Activated CD8-positive, alpha-beta memory T cell treated with anti-CD3 and anti-CD28 coated beads for 4 hours (primary cell): ENCODE measurements around the gene TECTA.
"Not testable (repeated sequence)": the region's sequence is repeated elsewhere in the genome, so short reads cannot be mapped to it uniquely, and the experiment has no call there.

Experiments used
- DNase-seq, 2 donors: peaks; one replicate each; pipeline ENCODE4 v3.0.0-alpha.2; 2020; ENCODE audit warnings: low read depth in 2 of 2

The TECTA gene

GRCh38 chr11:121090145-121090721 is 10.8 kb upstream of the TECTA start:
- no peak for DNase-seq

GRCh38 chr11:121091492-121092152 is 9.4 kb upstream of the TECTA start:
- DNase-seq: no peak

DNA sequence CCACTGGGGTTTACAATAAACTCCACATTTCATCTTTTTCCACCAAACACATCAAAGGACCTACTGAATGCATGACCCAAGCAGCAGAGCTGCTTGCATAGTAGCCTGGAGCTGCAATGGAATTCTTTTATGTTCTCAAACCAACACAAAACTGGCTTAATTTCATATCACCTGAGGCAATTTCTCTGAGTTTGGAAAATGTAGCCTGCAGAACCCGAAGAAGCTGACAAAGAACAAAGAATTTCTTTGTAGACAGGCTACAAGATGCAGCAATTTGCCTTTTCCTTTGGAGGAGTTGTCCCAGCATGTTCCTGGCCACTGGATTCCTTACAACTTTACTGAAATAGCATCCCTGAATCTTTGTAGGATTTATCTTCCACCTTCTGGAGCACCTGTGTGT is 5.5 kb upstream of the TECTA start:
- no peak for DNase-seq

DNA sequence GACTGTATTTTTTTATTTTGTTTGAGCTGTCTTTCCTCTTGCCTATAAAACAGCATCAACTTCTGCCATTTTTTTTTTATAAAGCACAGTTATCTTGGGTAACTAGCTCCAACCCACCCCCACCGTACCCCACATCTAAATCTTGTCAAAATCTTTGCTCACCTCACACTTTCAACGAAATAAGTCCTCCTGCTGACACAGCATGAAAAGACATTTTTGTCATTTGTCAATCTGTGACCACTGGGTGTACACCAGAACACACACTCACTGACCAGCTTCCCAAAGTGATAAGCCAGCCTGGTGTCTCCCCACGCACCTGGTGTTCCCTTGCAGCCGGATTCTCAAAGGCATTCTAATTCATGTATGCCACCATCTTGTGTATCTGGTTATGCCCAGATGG is 1.7 kb upstream of the TECTA start:
- no peak for DNase-seq

GRCh38 chr11:121099885-121100284 is 1.2 kb upstream of the TECTA start:
- no peak for DNase-seq

DNA sequence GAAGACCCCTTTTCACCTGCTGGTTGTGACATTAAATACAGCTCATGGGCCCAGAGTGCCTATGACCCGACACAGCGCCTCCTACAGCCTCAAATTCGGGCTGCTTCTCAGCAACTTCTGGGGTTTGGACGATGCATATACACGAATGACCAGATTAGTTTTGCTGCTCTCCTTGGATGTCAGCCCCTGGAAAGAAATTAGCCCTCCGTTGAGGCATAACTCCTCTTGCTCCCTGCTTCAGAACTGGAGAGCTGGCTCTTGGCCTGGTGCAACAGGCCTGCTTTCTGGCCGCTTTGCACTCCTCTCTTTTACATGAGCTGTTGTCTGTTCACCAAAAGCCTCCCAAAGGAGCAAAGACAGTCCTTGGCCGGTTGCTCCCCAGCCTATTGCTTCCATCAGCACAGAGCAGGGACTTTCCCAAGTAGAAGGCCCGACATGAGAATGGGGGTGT is 3.3 kb downstream of the TECTA start:
- DNase-seq: no peak

- DNase-seq: no peak
Measured at GRCh38 chr11:121105063-121105480, 4.0 kb downstream of the TECTA start.

DNA sequence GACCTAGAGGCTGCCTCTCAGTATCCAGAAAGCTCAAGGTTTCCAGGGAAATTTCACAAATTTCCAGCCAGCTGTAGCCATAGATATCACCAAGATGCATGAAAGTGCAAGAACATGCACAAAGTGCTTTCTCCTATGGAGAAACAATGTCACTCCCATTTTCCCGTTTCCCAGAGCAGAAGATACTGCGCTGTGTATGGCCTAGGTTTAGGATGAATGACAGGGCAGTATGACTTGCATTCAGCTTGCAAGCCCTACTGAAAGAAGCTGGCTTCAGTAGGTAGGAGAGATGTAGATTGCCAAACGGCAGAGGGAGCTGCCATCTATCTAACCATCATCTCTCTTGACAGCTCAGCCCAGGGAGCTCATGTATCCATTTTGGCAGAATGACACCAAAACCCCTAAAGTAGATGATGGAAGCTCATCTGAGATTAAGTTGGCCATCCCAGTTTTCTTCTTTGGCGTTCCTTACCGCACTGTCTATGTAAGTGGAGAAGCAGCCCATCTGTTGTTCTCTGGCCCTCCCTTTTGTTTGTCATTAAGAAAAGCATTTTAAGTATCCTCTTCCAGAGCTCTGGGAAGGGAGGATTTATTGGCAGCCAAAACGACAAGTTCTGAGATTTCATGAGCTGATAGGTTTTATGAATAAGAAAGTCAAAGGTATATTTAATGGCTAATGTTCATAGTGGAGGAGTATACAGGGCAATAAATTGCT is 4.6 kb downstream of the TECTA start:
- DNase-seq: no peak

GRCh38 chr11:121106812-121107211 is 5.8 kb downstream of the TECTA start:
- DNase-seq: no peak

DNA sequence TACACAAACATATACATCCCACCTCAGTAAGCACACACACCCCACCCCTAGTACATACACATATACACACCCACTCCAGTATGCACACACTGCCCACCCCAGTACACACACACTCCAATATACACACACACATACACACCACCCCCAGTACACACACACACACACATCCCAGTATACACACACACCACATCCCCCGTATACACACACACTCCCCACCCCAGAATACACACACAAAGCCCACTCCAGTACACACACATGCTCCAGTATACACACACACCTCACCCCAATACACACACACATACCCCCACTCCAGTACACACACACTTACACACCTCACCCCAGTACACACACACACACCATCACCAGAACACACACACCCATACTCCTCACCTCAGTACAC is 7.4 kb downstream of the TECTA start:
- no peak for DNase-seq

DNA sequence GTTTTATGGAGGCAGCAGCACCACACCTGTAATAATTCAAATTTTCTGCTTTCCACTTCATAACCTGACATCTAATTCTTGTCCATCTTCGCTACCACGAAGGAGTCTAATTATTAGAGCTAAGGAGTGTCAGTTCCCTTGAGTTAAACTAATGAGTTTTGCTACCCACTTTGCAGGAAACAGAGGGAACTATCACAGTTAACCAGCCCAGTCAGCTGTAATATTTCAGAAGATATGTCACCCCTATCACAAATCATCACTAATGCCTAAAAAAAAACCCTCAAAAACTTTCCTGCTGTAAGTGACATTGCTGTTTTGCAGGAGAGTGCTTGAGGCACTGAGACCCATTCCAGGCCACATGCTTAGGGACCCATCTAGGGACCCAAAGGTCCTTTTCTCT is 8.4 kb downstream of the TECTA start:
- no peak for DNase-seq

DNA sequence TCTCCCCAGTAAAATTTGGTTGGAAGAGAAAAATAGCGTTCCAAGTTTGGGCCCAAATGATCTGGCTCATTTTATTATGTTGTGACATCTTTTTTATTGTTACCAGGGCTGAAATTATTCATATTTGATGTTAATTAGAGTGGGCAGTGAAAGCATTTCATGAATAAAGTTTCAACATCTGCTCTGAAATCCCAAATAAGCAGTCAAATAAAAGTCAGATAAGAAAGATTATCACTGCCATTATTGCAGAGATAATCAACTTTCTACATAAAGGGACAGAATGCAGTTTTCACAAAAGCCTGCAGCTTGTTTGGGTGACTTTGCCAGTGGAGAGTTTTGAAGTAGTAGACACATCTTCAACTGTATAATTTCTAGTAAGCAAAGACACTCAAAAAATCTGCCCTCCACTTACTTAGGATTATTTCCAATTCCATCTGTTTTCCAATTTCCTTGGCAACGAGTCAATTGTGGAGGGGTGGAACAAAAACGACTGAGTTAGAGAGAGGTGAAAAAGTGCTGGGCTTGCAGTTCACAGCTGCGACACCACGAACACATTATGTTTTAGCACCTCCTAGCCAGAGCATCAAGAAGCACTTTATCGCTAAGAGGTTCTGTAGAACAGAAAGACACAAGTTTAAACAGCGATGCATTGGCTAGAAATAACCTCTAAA is 9.0 kb downstream of the TECTA start:
- DNase-seq: no peak

DNA sequence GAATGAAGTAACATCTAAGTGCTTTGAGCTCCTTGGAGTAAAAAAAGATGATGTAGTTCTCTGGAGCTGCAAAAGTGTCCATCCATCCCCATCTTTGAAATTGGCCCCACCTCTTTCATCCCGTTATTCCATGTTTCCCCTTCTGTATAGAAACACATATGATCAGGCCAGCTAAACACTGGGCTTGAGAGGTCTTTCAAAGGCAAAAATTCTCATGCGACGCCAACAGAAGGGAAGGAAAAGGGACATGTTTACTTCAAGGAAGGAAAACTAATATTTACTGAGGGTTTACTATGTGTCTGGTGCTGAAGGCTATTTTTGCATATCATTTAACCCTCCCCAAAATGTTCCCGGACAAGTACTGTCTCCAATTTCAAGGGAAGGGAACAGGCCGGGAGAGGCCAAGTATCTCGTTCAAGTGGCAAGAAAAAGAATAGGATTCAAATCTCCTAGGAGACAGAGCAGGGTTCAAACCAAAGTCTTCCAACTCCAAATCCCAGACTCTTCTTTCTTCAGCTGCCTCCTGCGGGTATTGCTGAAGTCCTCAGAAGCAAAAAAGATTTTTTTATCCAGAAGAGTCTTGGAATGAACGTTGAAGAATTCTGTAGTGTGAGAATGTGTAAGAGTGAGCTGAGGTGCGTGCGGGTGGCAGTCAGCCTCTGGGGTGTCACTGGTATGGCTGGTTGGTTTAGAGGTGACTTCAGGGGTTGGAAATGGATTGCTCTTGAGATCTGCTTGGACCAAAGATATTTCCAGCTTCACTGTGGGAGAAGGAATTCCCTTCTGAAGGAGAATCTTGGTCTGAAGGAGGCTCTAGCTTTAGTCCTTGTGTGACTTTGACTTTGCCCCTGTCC is 10.1 kb downstream of the TECTA start:
- DNase-seq: no peak

DNA sequence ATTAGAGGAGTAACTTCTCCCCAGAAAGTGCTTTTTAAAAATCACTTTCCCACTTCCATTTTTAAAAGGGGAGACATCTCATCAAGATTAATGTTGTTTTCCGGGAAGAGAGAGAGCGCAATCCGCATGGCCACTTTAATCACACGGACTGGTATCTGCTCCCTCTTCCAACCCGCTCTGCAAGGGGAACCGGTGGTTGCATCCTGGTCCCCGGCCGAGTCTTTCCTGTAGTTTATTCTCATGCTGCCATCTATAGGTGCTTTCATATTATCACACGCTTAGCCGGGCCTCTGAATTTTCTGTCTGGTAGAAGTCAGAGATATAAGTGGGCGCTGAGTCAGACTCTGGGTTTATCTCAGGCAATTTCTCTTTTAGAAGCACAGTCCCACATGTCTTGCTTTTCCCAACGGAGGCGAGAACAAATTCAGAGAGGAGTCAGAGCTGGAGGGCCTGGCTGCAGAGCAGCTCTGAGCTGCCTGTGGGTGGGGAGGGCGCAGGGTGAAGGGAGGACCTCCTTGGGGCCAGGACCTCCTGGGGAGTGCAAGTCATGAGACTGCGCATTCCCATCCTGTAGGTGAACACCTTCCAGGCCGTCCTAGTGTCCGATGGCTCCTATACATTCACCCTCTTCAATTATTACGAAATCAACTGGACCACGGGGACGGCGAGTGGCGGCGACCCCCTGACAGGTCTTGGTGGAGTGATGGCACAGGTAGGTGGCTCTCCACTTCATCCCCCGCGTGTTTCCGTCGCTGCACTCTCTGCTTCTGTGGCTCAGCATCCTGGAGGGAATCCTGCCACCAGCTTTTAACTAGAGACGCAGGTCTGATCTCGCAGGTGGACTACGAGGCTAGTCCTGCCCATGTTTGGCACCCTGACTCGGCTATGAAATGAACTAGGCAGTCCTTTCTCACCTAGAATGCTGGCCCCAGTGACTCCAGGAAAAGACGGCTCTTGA is 11.7 kb downstream of the TECTA start:
- no peak for DNase-seq

- no peak for DNase-seq
Measured at GRCh38 chr11:121113611-121114010, 12.6 kb downstream of the TECTA start.

- not testable (repeated sequence) for DNase-seq
Measured at GRCh38 chr11:121115024-121115423, 14.0 kb downstream of the TECTA start.

DNA sequence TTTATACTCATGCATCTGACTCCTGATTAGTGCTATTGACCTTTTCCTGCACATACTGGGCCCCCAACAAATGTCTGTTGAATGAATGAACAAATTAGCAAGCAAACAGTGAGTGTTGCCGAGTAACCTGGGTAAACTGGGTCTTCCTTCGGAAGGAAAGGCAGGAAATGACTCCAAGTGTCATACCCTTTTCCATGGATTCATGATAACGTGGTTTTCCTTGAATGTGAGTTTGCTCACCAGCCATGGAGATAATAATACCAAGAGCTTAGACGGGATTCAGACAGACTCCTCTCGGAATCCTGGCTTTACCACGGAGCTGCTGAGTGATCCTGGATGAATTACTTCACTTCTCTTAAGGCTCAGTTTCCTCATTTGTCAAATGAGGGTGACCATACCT is 16.7 kb downstream of the TECTA start:
- no peak for DNase-seq

GRCh38 chr11:121119440-121119839 is 18.4 kb downstream of the TECTA start:
- DNase-seq: no peak

- no peak for DNase-seq
Measured at GRCh38 chr11:121122328-121122727, 21.3 kb downstream of the TECTA start.

GRCh38 chr11:121123496-121124069 is 22.5 kb downstream of the TECTA start:
- DNase-seq: no peak
